ENCODE data around the gene PRAMEF9.
"Not testable (repeated sequence)": the region's sequence is repeated elsewhere in the genome, so short reads cannot be mapped to it uniquely, and the experiment has no call there.

PRAMEF9 gene

GRCh38 chr1:13171548-13171947, at the start of gene PRAMEF9:
PRAMEF9 (plus strand) TSS chr1:13171848; CDS start chr1:13175281, 3,433 bp downstream.
- not testable (repeated sequence) for DNase-seq

- not testable (repeated sequence) for DNase-seq
These were observed 15.7 kb upstream of the PRAMEF9 start, which contains the start of gene PRAMEF26 for GRCh38 chr1:13155909-13156308. PRAMEF26 (minus strand) TSS chr1:13156009; CDS start chr1:13153095, 2,914 bp downstream.

GRCh38 chr1:13165531-13165930, 6.1 kb upstream of the PRAMEF9 start, which contains the start of gene HNRNPCL4:
HNRNPCL4 (minus strand) TSS chr1:13165631; CDS start chr1:13165467, 164 bp downstream.
- not testable (repeated sequence) for DNase-seq

GRCh38 chr1:13201309-13201708, 29.7 kb downstream of the PRAMEF9 start, which contains the start of gene PRAMEF13:
PRAMEF13 (minus strand) TSS chr1:13201409; CDS start chr1:13199589, 1,820 bp downstream.
- not testable (repeated sequence) for DNase-seq

GRCh38 chr1:13208712-13209111, 37.1 kb downstream of the PRAMEF9 start:
- not testable (repeated sequence) for DNase-seq

- DNase-seq, result not testable (repeated sequence)
These were observed 45.0 kb downstream of the PRAMEF9 start for GRCh38 chr1:13216619-13217018.

GRCh38 chr1:13219203-13219602, 47.6 kb downstream of the PRAMEF9 start:
- not testable (repeated sequence) for DNase-seq

- DNase-seq, result not testable (repeated sequence)
These were observed 51.1 kb downstream of the PRAMEF9 start for GRCh38 chr1:13222788-13223187.

GRCh38 chr1:13224480-13225060, 52.9 kb downstream of the PRAMEF9 start:
- DNase-seq, result no peak
- TF ChIP-seq GATA1 (IDR thresholded peaks at IDR 0.05; ENCODE audit: low read depth, low read length), result no peak
- TF ChIP-seq POLR2A (IDR thresholded peaks at IDR 0.05; ENCODE audit: low read length), result no peak

- not testable (repeated sequence) for DNase-seq
These were observed 54.1 kb downstream of the PRAMEF9 start, which contains the start of gene PRAMEF18 for GRCh38 chr1:13225675-13226204. PRAMEF18 (minus strand) TSS chr1:13226154; CDS start chr1:13226106, 48 bp downstream.

GRCh38 chr1:13227271-13228055, 55.8 kb downstream of the PRAMEF9 start:
- not testable (repeated sequence) for DNase-seq

GRCh38 chr1:13228343-13228781, 56.7 kb downstream of the PRAMEF9 start:
- peak; percentile 15 to 45 for DNase-seq
- TF ChIP-seq POLR2A (IDR thresholded peaks at IDR 0.05; ENCODE audit: low read length) (no peak), GATA1 (IDR thresholded peaks at IDR 0.05; ENCODE audit: low read depth, low read length) (no peak)
